Breast epithelium (tissue), 4 donors: ENCODE results near the gene S1PR4. TPM values are rescaled to one million over a fixed set of nuclear protein-coding genes. Genes with fewer than 3 reads are reported as not detected.

Source experiments
- DNase-seq, 2 donors: peaks; one replicate each; pipeline ENCODE4 v3.0.0-alpha.2; 2019; ENCODE audit warnings: low spot score in 2 of 2
- H3K27ac ChIP-seq, 2 donors: fragments of 200-600 bp; sonication (generic) in 1 of 2; one replicate each; pipeline ENCODE4 v1.5.1; 2016 to 2019; ENCODE audit warnings: mild to moderate bottlenecking in 1 of 2
- H3K27me3 ChIP-seq, 2 donors: fragments of 200-600 bp; sonication (generic) in 1 of 2; one replicate each; pipeline versions ENCODE4 v1.5.1 to v1.6.0; 2017 to 2019; ENCODE audit warnings: control low read depth in 1 of 2, mild to moderate bottlenecking in 1 of 2
- H3K36me3 ChIP-seq: fragments of 200-600 bp; one replicate; pipeline ENCODE4 v1.5.1; 2019
- H3K4me1 ChIP-seq, 2 donors: fragments of 200-600 bp; sonication (generic); one replicate each; pipeline ENCODE4 v1.5.1; 2016 to 2019; ENCODE audit warnings: control low read depth in 1 of 2
- H3K4me3 ChIP-seq, 3 donors: fragments of 200-600 bp; sonication (generic); 1 replicate in 2 of 3; 2 replicates in 1 of 3; pipeline ENCODE4 v1.5.1; 2016 to 2019; ENCODE audit warnings: mild to moderate bottlenecking in 3 of 3, moderate library complexity in 2 of 3
- H3K9me3 ChIP-seq, 2 donors: fragments of 200-600 bp; sonication (generic) in 1 of 2; one replicate each; pipeline ENCODE4 v1.5.1; 2016 to 2019; ENCODE audit warnings: control low read depth in 1 of 2
- CTCF ChIP-seq, 3 donors: fragments of 450-650 bp; IDR thresholded peaks; one replicate each; pipeline ENCODE4 v1.5.1; 2016 to 2017; ENCODE audit warnings: antibody characterized with exemption in 3 of 3, mild to moderate bottlenecking in 3 of 3, moderate library complexity in 3 of 3
- POLR2A ChIP-seq: fragments of 450-650 bp; IDR thresholded peaks from one replicate; pipeline ENCODE4 v1.6.1; 2016; ENCODE audit warnings: antibody characterized with exemption, mild to moderate bottlenecking, moderate library complexity
- POLR2AphosphoS5 ChIP-seq, 3 donors: sonication (generic); formaldehyde crosslinking; IDR thresholded peaks; one replicate each; pipeline ENCODE4 v1.6.1; 2017; ENCODE audit warnings: antibody characterized with exemption in 3 of 3
- intact Hi-C: fragments of 100-400 bp; cut with DNase I; formaldehyde crosslinking; loops from one replicate; pipeline ENCODE4 v1.15.1; 2023; ENCODE audit warnings: low total_unique reads
- total RNA-seq, 3 donors: library from RNA; depleted of rRNA; stranded (reverse); fragments of >200 nt; gene quantifications; one replicate each; pipeline ENCODE4 v1.1.0, GENCODE V29; 2016

S1PR4 gene
- total RNA-seq, 3 donors from 2014 or later = 1.3 to 1.9 TPM; not detected in 1

DNA sequence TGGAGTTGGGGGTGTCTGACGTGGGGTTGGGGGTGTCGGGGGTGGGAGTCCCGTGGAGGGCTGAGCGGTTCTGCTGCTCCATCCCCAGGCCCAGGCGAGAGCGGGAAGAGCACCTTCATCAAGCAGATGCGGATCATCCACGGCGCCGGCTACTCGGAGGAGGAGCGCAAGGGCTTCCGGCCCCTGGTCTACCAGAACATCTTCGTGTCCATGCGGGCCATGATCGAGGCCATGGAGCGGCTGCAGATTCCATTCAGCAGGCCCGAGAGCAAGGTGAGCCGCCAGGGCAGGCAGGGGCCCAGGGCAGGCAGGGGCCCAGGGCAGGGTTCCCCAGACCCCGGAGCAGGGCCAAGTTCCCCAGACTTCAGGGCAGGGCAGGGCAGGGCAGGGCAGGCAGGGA, 30.1 kb upstream of the S1PR4 start:
- Histone ChIP-seq H3K36me3 (no peaks in the 10 kb centered on the region), H3K4me1 (no peaks in the 10 kb centered on the region), H3K4me3 (no peak overlapping the region), H3K27me3 (no peaks in the 10 kb centered on the region), H3K27ac (no peak overlapping the region), H3K9me3 (no peaks in the 10 kb centered on the region)
- no peak for DNase-seq
- intact Hi-C loops = no loop called here
- TF ChIP-seq POLR2A (no peak), CTCF (IDR thresholded peaks at IDR 0.05) (no peak), POLR2AphosphoS5 (IDR thresholded peaks at IDR 0.05) (no peak)

DNA sequence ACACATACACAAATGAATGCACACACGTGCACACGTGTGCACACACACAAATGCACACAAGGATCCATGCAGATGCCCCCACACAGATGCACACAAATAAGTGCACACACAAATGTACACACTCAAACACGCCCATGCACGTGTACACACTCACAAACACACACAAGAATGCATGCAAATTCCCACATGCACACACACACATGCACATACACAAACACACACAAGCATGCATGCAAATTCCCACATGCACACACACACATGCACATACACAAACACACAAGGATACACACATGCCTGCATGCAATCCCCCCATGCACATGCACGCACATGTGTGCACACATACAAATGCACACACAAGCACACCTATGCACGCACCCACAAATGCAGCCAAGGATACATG, 29.5 kb upstream of the S1PR4 start:
- intact Hi-C loops = no loop called here
- Histone ChIP-seq H3K9me3 (no peaks in the 10 kb centered on the region), H3K36me3 (no peaks in the 10 kb centered on the region), H3K4me3 (no peak overlapping the region), H3K4me1 (no peaks in the 10 kb centered on the region), H3K27me3 (no peaks in the 10 kb centered on the region), H3K27ac (no peak overlapping the region)
- DNase-seq = no peak
- TF ChIP-seq POLR2AphosphoS5 (IDR thresholded peaks at IDR 0.05) = no peak
- TF ChIP-seq CTCF (IDR thresholded peaks at IDR 0.05) = no peak
- no peak for TF ChIP-seq POLR2A

GRCh38 chr19:3149526-3150505, 28.8 kb upstream of the S1PR4 start:
- Histone ChIP-seq H3K36me3 (no peaks in the 10 kb centered on the region), H3K4me3 (no peak overlapping the region), H3K27me3 (no peaks in the 10 kb centered on the region), H3K9me3 (no peaks in the 10 kb centered on the region), H3K4me1 (no peaks in the 10 kb centered on the region), H3K27ac (no peak overlapping the region)
- intact Hi-C loops = no loop called here
- DNase-seq = no peak
- TF ChIP-seq POLR2A (no peak), CTCF (IDR thresholded peaks at IDR 0.05) (no peak)

GRCh38 chr19:3150739-3151329, 27.7 kb upstream of the S1PR4 start:
- Histone ChIP-seq H3K27me3 (no peaks in the 10 kb centered on the region), H3K27ac (no peak overlapping the region), H3K4me3 (no peak overlapping the region), H3K36me3 (no peaks in the 10 kb centered on the region), H3K4me1 (no peaks in the 10 kb centered on the region), H3K9me3 (no peaks in the 10 kb centered on the region)
- no peak for DNase-seq
- TF ChIP-seq POLR2A = no peak
- intact Hi-C loops = no loop called here

DNA sequence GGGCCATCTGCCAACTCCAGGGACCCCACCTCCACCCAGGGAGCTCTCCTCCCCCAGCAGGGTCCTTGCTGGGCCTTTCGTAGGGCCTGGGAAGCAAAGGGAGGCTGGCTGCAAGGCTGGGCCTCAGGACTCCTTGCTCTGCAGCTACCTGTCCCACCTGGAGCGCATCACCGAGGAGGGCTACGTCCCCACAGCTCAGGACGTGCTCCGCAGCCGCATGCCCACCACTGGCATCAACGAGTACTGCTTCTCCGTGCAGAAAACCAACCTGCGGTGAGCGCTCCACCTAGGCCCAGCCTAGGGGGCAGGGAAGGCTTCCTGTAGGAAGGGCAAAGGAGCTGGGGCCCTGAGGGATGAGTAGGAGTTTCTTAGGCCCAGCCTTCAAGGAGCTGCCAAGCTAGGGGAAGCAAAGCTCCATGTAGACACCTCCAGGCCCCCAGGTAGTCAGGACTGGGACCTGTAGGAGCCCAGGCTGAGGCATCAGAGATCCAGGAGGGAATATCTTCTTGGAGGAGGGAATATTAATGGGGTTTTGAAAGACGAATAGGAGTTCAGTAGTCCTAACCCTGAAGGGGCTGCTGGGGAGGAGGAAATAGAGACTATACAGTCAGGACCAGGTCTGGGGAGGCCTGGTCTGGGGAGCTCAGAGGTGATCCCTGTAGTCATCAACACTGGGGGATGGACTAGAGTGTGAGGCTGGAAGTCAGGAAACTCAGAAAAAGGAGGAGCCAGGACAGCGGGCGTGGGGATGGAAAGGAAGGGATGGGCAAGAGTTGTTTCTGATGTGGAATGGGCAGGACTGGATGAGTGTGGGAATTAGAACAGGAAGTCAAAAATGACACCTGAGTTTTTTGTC, 26.8 kb upstream of the S1PR4 start:
- no peak for DNase-seq
- no peaks in the 10 kb centered on the region for H3K36me3 ChIP-seq
- H3K27ac ChIP-seq = no peak overlapping the region
- TF ChIP-seq POLR2AphosphoS5 (IDR thresholded peaks at IDR 0.05) = no peak
- TF ChIP-seq CTCF (IDR thresholded peaks at IDR 0.05) = no peak
- H3K9me3 ChIP-seq = no peaks in the 10 kb centered on the region
- no peak overlapping the region for H3K4me3 ChIP-seq
- intact Hi-C loops = no loop called here
- no peaks in the 10 kb centered on the region for H3K27me3 ChIP-seq
- no peaks in the 10 kb centered on the region for H3K4me1 ChIP-seq
